Endothelial cell of hepatic sinusoid (primary cell): ENCODE results near the gene GZMH.
"Not testable (repeated sequence)": the region's sequence is repeated elsewhere in the genome, so short reads cannot be mapped to it uniquely, and the experiment has no call there.

Experiments used
- in situ Hi-C: cut with HindIII; loops from 2 replicates; pipeline ENCODE4 v1.10.0; 2017; ENCODE audit warnings: low sequenced_read_pairs

The GZMH gene

GRCh38 chr14:24609655-24610344, at the start of gene GZMH:
Gene GZMH (minus strand): TSS chr14:24609685. CDS start chr14:24609613, 72 bp downstream.
- in situ Hi-C loops: no loop called here

- in situ Hi-C loops: not testable (repeated sequence)
Measured at GRCh38 chr14:24648361-24648760, 38.9 kb upstream of the GZMH start.

GRCh38 chr14:24639905-24640304, 30.4 kb upstream of the GZMH start:
- in situ Hi-C loops: no loop called here

- in situ Hi-C loops: no loop called here
Measured at GRCh38 chr14:24639270-24639669, 29.8 kb upstream of the GZMH start.

GRCh38 chr14:24634158-24634557, 24.7 kb upstream of the GZMH start, which contains the start of gene GZMB:
Gene GZMB (minus strand): TSS chr14:24634190. CDS start chr14:24634160, 30 bp downstream.
- in situ Hi-C loops: no loop called here

- in situ Hi-C loops: no loop called here
Measured at GRCh38 chr14:24633353-24633752, 23.9 kb upstream of the GZMH start.

- in situ Hi-C loops: no loop called here
Measured at GRCh38 chr14:24632761-24633160, 23.3 kb upstream of the GZMH start.

- in situ Hi-C loops: no loop called here
Measured at GRCh38 chr14:24632336-24632735, 22.9 kb upstream of the GZMH start.

- in situ Hi-C loops: no loop called here
Measured at GRCh38 chr14:24631749-24632335, 22.4 kb upstream of the GZMH start.

GRCh38 chr14:24630872-24631477, 21.5 kb upstream of the GZMH start:
- in situ Hi-C loops: no loop called here

- in situ Hi-C loops: no loop called here
Measured at GRCh38 chr14:24630087-24630871, 20.8 kb upstream of the GZMH start.

- in situ Hi-C loops: no loop called here
Measured at GRCh38 chr14:24629521-24629920, 20.0 kb upstream of the GZMH start.

GRCh38 chr14:24613747-24614146, 4.3 kb upstream of the GZMH start:
- in situ Hi-C loops: no loop called here

- in situ Hi-C loops: no loop called here
Measured at GRCh38 chr14:24613241-24613640, 3.8 kb upstream of the GZMH start.

- in situ Hi-C loops: no loop called here
Measured at GRCh38 chr14:24612196-24612595, 2.7 kb upstream of the GZMH start.

GRCh38 chr14:24607635-24608514, 1.6 kb downstream of the GZMH start:
- in situ Hi-C loops: no loop called here

- in situ Hi-C loops: no loop called here
Measured at GRCh38 chr14:24607081-24607480, 2.4 kb downstream of the GZMH start.

GRCh38 chr14:24606297-24606696, 3.2 kb downstream of the GZMH start:
- in situ Hi-C loops: no loop called here

- in situ Hi-C loops: no loop called here
Measured at GRCh38 chr14:24605435-24606190, 3.9 kb downstream of the GZMH start.

GRCh38 chr14:24597403-24597802, 12.1 kb downstream of the GZMH start:
- in situ Hi-C loops: no loop called here
